ENCODE measurements around the gene TGFBR3L. TPM values are rescaled to one million over a fixed set of nuclear protein-coding genes. Genes with fewer than 3 reads are reported as not detected.

Gene TGFBR3L
- total RNA-seq, 4 donors from 2014 or later: not detected

DNA sequence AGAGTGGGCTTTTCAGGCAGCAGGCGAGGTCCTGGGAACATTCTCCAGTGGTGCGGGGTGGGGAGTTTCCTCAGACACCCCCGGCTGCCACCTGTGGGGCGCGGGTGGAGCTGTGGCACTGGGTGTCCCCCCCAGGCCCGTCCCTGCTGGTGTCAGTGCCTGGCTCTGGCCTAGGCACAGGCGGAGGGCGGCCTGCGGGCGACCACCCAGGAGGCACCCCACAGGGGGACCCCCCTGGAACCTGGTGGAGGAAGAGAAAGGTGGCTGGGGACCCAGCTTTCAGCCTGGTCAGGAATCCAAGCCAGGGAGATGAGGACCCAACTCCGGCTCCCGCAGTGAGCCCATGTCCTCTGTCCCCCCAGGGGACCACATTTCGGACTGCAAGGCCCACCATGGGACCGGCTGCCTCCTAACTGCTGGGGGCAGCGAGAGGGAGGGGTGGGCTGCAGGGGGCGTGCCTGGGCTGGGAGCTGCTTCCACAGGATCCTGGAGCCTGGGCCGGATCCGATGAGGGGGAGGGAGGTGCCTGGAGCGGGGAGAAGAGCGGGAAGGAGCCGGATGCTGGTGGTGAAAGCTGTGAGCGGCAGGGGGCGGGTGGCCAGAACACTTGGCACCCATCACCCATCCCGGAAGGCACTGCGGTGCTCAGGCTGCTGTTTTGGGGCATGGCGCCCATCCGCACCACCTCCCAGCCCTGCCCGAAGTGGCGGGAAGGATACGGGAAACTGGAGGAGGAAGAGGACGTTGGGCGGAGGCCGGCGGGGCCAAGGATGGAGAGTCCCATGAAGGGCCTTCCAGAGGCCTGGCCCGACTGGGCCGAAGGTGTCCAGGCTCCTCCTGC is 16.8 kb downstream of the TGFBR3L start:
- DNase-seq (ENCODE audit: low spot score) (no peak), ATAC-seq (ENCODE audit: low FRiP score) (no peak)
- no peak for TF ChIP-seq CTCF (IDR thresholded peaks at IDR 0.05)

DNA sequence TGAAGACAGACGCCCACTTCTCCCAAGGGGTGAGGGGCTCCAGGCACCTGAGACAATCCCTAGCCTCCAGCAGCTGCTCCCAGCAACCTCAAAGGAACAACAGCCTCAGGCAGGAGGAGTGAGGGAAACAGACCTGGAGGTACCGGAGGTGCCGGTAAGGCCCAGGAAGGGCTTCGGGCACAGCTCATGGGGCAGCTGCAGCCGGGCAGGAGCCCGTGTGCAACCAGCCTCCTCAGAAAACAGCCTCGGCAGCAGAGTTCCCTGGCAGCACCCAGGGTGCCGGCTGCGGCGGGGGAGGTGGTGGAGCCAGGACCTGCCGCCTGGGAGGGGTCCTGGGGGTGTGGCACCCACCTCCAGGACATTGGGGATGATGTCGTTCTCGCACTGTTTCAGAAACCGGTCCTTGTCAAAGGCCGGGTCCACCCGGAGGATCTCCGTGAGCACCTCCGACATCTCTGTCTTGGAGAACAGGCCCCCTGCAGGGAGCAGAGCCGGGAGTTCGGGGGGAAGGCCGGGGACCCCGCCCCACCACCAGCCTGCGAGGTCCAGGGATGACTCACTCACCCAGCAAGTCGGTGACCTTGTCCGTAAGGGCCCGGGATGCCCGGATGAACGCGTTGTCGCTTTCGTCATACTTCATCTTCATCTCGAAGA is 17.8 kb downstream of the TGFBR3L start:
- DNase-seq (ENCODE audit: low spot score): no peak
- no peak for ATAC-seq (ENCODE audit: low FRiP score)
- TF ChIP-seq CTCF (IDR thresholded peaks at IDR 0.05): no peak

GRCh38 chr19:7932930-7933300 is 18.3 kb downstream of the TGFBR3L start:
- no peak for TF ChIP-seq CTCF (IDR thresholded peaks at IDR 0.05)
- ATAC-seq (ENCODE audit: low FRiP score): no peak
- DNase-seq (ENCODE audit: low spot score): no peak

GRCh38 chr19:7933411-7933810 is 18.8 kb downstream of the TGFBR3L start:
- no peak for TF ChIP-seq CTCF (IDR thresholded peaks at IDR 0.05)
- no peak for ATAC-seq (ENCODE audit: low FRiP score)
- no peak for DNase-seq (ENCODE audit: low spot score)

GRCh38 chr19:7933828-7934725 is 19.4 kb downstream of the TGFBR3L start:
- DNase-seq (ENCODE audit: low spot score) (no peak), ATAC-seq (ENCODE audit: low FRiP score) (no peak)
- TF ChIP-seq CTCF (IDR thresholded peaks at IDR 0.05): no peak

DNA sequence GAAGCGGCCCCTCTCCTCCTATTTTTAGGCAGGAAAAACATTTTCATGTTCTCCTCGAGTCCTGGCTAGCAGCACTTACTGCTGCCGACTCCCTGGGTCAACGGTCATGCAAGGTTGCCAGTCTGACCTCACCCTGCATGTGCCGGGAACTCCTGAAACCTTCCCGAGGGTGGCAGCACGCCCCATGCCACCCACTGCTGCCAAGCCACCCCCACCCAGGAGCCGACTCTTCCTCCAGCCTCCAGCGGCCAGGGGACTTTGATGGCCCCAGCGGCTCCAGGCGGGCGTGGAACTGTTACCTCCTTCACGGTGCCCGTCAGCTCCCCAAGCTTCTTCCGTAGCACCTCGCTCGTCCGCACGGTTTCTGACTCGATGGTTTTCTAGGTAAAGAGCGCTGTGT is 20.1 kb downstream of the TGFBR3L start:
- no peak for TF ChIP-seq CTCF (IDR thresholded peaks at IDR 0.05)
- DNase-seq (ENCODE audit: low spot score) (no peak), ATAC-seq (ENCODE audit: low FRiP score) (no peak)

Data from omental fat pad (tissue), 4 donors.